ENCODE measurements around the gene RMDN3.

RMDN3 gene

GRCh38 chr15:40688932-40689799, 65.9 kb downstream of the RMDN3 start:
- DNase-seq, result no peak

Measured in NCI-H1694 (cell line).